Activated CD4-positive, alpha-beta memory T cell treated with anti-CD3 and anti-CD28 coated beads, Interleukin-2, amount 10 ng/mL, durations not matched to agents 7 days and 5 days (primary cell): ENCODE data around the gene SERAC1. TPM values are rescaled to one million over a fixed set of nuclear protein-coding genes. Genes with fewer than 3 reads are reported as not detected.

Experiments used
- CTCF ChIA-PET: fragments of 350-600 bp; sonication (Branson Sonifier 250); formaldehyde crosslinking; loops from one replicate; lab custom pipeline; 2021; ENCODE audit warnings: antibody characterized with exemption, inconsistent platforms; lab: Charles Lee
- POLR2A ChIA-PET: fragments of 350-600 bp; sonication (Branson Sonifier 250); formaldehyde crosslinking; loops from one replicate; lab custom pipeline; 2021; ENCODE audit warnings: antibody characterized with exemption; lab: Charles Lee
- DNase-seq: peaks from one replicate; pipeline ENCODE4 v3.0.0-alpha.2; 2020
- H3K27ac Mint-ChIP-seq: one replicate; pipeline ENCODE4 v1.8.0; 2021; ENCODE audit warnings: mild to moderate bottlenecking, mixed read lengths
- H3K27me3 Mint-ChIP-seq: one replicate; pipeline ENCODE4 v1.8.0; 2021; ENCODE audit warnings: mixed read lengths
- H3K36me3 Mint-ChIP-seq: one replicate; pipeline ENCODE4 v1.8.0; 2021; ENCODE audit warnings: low read depth, mixed read lengths
- H3K4me1 Mint-ChIP-seq: one replicate; pipeline ENCODE4 v1.8.0; 2021; ENCODE audit warnings: mixed read lengths
- H3K4me3 Mint-ChIP-seq: one replicate; pipeline ENCODE4 v1.8.0; 2021; ENCODE audit warnings: mild to moderate bottlenecking, mixed read lengths
- H3K9me3 Mint-ChIP-seq: one replicate; pipeline ENCODE4 v1.8.0; 2021; ENCODE audit warnings: mixed read lengths
- total RNA-seq, 2 experiments: library from RNA; stranded (reverse); gene quantifications; one replicate each; pipeline ENCODE4 v1.2.3, GENCODE V29; 2021

Gene SERAC1
- total RNA-seq, 2 experiments from 2014 or later = 6.1 to 7.0 TPM

GRCh38 chr6:158069800-158070195 lies 98.3 kb downstream of the SERAC1 start:
- no peaks in the 10 kb centered on the region for H3K27me3 Mint-ChIP-seq
- ChIA-PET POLR2A (no interaction called here), CTCF (interaction anchor here (0.7 to 6.8 kb wide), 6 partner anchors 9 to 313 kb away, joined by 3 to 60 read pairs (median 7); partner anchors contain the start of gene SYNJ2)
- peaks cover 67% of the 10 kb centered on the region for H3K36me3 Mint-ChIP-seq
- H3K9me3 Mint-ChIP-seq = no peaks in the 10 kb centered on the region
- H3K27ac Mint-ChIP-seq = no peak overlapping the region
- no peak for DNase-seq
- H3K4me1 Mint-ChIP-seq = peaks cover 52% of the 10 kb centered on the region
- H3K4me3 Mint-ChIP-seq = no peak overlapping the region

- H3K9me3 Mint-ChIP-seq = no peaks in the 10 kb centered on the region
- no peaks in the 10 kb centered on the region for H3K27me3 Mint-ChIP-seq
- DNase-seq = peak; percentile 28
- H3K4me3 Mint-ChIP-seq = no peak overlapping the region
- ChIA-PET CTCF (interaction anchor here (0.7 to 6.8 kb wide), 6 partner anchors 11 to 313 kb away, joined by 3 to 60 read pairs (median 4); partner anchors contain the start of gene SYNJ2), POLR2A (interaction anchor here (1.1 kb wide), 1 partner anchor 22 kb away, joined by 3 read pairs; no protein-coding TSS in a partner anchor)
- peak overlapping the region; percentile 32 for H3K27ac Mint-ChIP-seq
- peaks cover 52% of the 10 kb centered on the region for H3K4me1 Mint-ChIP-seq
- H3K36me3 Mint-ChIP-seq = peaks cover 62% of the 10 kb centered on the region
Measured at GRCh38 chr6:158068893-158069799, 98.9 kb downstream of the SERAC1 start.

GRCh38 chr6:158068156-158068892 lies 99.7 kb downstream of the SERAC1 start:
- Mint-ChIP-seq H3K4me1 (peaks cover 50% of the 10 kb centered on the region), H3K27ac (no peak overlapping the region), H3K9me3 (no peaks in the 10 kb centered on the region), H3K27me3 (no peaks in the 10 kb centered on the region), H3K36me3 (peaks cover 55% of the 10 kb centered on the region), H3K4me3 (no peak overlapping the region)
- no peak for DNase-seq
- POLR2A ChIA-PET = interaction anchor here (1.1 kb wide), 1 partner anchor 21 kb away, joined by 3 read pairs; no protein-coding TSS in a partner anchor
- CTCF ChIA-PET = interaction anchor here (0.9 to 2.2 kb wide), 2 partner anchors 10 to 42 kb away, joined by 3 to 5 read pairs; no protein-coding TSS in a partner anchor

- no peak for DNase-seq
- Mint-ChIP-seq H3K36me3 (peaks cover 57% of the 10 kb centered on the region), H3K27me3 (no peaks in the 10 kb centered on the region), H3K4me3 (no peak overlapping the region), H3K27ac (no peak overlapping the region), H3K4me1 (peaks cover 50% of the 10 kb centered on the region), H3K9me3 (no peaks in the 10 kb centered on the region)
- ChIA-PET CTCF (no interaction called here), POLR2A (no interaction called here)
Measured at GRCh38 chr6:158067436-158068015, 100.5 kb downstream of the SERAC1 start.

GRCh38 chr6:158066136-158066781 lies 101.8 kb downstream of the SERAC1 start:
- H3K4me3 Mint-ChIP-seq = no peak overlapping the region
- H3K4me1 Mint-ChIP-seq = peaks cover 37% of the 10 kb centered on the region
- no peak for DNase-seq
- no peaks in the 10 kb centered on the region for H3K9me3 Mint-ChIP-seq
- ChIA-PET POLR2A (no interaction called here), CTCF (interaction anchor here (0.6 kb wide), 1 partner anchor 72 kb away, joined by 3 read pairs; no protein-coding TSS in a partner anchor)
- peaks cover 54% of the 10 kb centered on the region for H3K36me3 Mint-ChIP-seq
- no peak overlapping the region for H3K27ac Mint-ChIP-seq
- no peaks in the 10 kb centered on the region for H3K27me3 Mint-ChIP-seq

GRCh38 chr6:158064725-158065251 lies 103.3 kb downstream of the SERAC1 start:
- Mint-ChIP-seq H3K27me3 (no peaks in the 10 kb centered on the region), H3K9me3 (no peaks in the 10 kb centered on the region), H3K27ac (no peak overlapping the region), H3K4me3 (no peak overlapping the region), H3K4me1 (peaks cover 35% of the 10 kb centered on the region), H3K36me3 (peaks cover 42% of the 10 kb centered on the region)
- CTCF ChIA-PET = no interaction called here
- POLR2A ChIA-PET = no interaction called here
- DNase-seq = no peak

- no peak for DNase-seq
- peaks cover 37% of the 10 kb centered on the region for H3K36me3 Mint-ChIP-seq
- H3K4me3 Mint-ChIP-seq = no peak overlapping the region
- peaks cover 26% of the 10 kb centered on the region for H3K4me1 Mint-ChIP-seq
- H3K27ac Mint-ChIP-seq = no peak overlapping the region
- CTCF ChIA-PET = interaction anchor here (4.6 to 6.2 kb wide), 2 partner anchors 8 to 37 kb away, joined by 19 to 23 read pairs; no protein-coding TSS in a partner anchor
- no peaks in the 10 kb centered on the region for H3K27me3 Mint-ChIP-seq
- no peaks in the 10 kb centered on the region for H3K9me3 Mint-ChIP-seq
- POLR2A ChIA-PET = no interaction called here
Measured at GRCh38 chr6:158063736-158064135, 104.3 kb downstream of the SERAC1 start.

GRCh38 chr6:158061709-158062461 lies 106.2 kb downstream of the SERAC1 start:
- CTCF ChIA-PET = interaction anchor here (0.5 to 6.2 kb wide), 4 partner anchors 10 to 148 kb away, joined by 3 to 23 read pairs (median 12); no protein-coding TSS in a partner anchor
- DNase-seq = no peak
- POLR2A ChIA-PET = interaction anchor here (0.9 to 1.1 kb wide), 2 partner anchors 31 to 35 kb away, joined by 3 to 4 read pairs; no protein-coding TSS in a partner anchor
- Mint-ChIP-seq H3K4me1 (peaks cover 32% of the 10 kb centered on the region), H3K4me3 (no peak overlapping the region), H3K27me3 (no peaks in the 10 kb centered on the region), H3K36me3 (peaks cover 32% of the 10 kb centered on the region), H3K9me3 (no peaks in the 10 kb centered on the region), H3K27ac (no peak overlapping the region)

- Mint-ChIP-seq H3K27me3 (no peaks in the 10 kb centered on the region), H3K9me3 (no peaks in the 10 kb centered on the region), H3K4me3 (no peak overlapping the region), H3K27ac (no peak overlapping the region), H3K36me3 (peaks cover 32% of the 10 kb centered on the region), H3K4me1 (peaks cover 34% of the 10 kb centered on the region)
- ChIA-PET POLR2A (interaction anchor here (0.9 to 1.4 kb wide), 2 partner anchors 30 to 35 kb away, joined by 3 to 4 read pairs; no protein-coding TSS in a partner anchor), CTCF (interaction anchor here (0.5 to 6.2 kb wide), 3 partner anchors 10 to 35 kb away, joined by 3 to 23 read pairs (median 19); no protein-coding TSS in a partner anchor)
- DNase-seq = no peak
Measured at GRCh38 chr6:158061361-158061708, 106.7 kb downstream of the SERAC1 start.

GRCh38 chr6:158060455-158061360 lies 107.4 kb downstream of the SERAC1 start:
- CTCF ChIA-PET = interaction anchor here (0.8 to 6.2 kb wide), 4 partner anchors 10 to 79 kb away, joined by 3 to 23 read pairs (median 11); partner anchors contain the start of gene SYNJ2
- peaks cover 33% of the 10 kb centered on the region for H3K4me1 Mint-ChIP-seq
- no peaks in the 10 kb centered on the region for H3K9me3 Mint-ChIP-seq
- H3K27me3 Mint-ChIP-seq = no peaks in the 10 kb centered on the region
- H3K27ac Mint-ChIP-seq = no peak overlapping the region
- POLR2A ChIA-PET = interaction anchor here (1.1 to 1.4 kb wide), 3 partner anchors 11 to 34 kb away, joined by 3 read pairs; no protein-coding TSS in a partner anchor
- peaks cover 31% of the 10 kb centered on the region for H3K36me3 Mint-ChIP-seq
- no peak overlapping the region for H3K4me3 Mint-ChIP-seq
- no peak for DNase-seq
